ENCODE data around the gene CAMK2N1. TPM values are rescaled to one million over a fixed set of nuclear protein-coding genes. Genes with fewer than 3 reads are reported as not detected.
A peak's percentile ranks its signal among the peaks of the same experiment; 100 is the strongest.

CAMK2N1 gene
- total and polyA plus RNA-seq, 2 of the 13 experiments (the other 11 are each of a cell fraction or from before 2014, with no cell fraction given), result 38.0 to 38.6 TPM

DNA sequence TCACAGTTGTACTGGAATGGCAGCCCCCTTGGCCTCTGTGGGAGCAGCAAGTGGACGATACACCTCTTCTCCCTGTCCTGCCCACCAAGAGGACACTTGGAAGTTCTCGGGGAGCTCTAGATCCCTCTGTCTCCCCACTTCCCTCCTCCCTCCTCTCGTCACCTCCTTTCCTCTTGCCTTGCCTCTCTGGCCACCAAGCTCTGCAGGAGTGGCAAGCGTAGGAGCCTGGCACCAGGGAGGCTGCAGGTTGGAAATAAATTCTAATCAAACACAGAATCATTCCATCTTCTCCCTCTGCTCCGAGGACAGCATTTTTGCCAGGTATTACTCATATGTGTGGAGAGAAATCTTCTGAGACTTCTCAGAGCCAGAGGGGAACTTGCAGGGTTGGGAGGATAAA lies 20.8 kb downstream of the CAMK2N1 start:
- ChIA-PET POLR2A (interaction anchor here (1.6 to 2.1 kb wide), 2 partner anchors 11 to 16 kb away, joined by 4 to 6 read pairs; no protein-coding TSS in a partner anchor), CTCF (ENCODE audit: low intra/inter-chr PET ratio, low total read pairs) (no interaction called here)
- Histone ChIP-seq H3K79me2 (ENCODE audit: insufficient read depth, low read length) (no peaks in the 10 kb centered on the region), H3K9ac (ENCODE audit: insufficient read depth, low read depth, low read length) (no peak overlapping the region), H4K20me1 (ENCODE audit: insufficient read depth, low read length) (no peaks in the 10 kb centered on the region), H3K27me3 (ENCODE audit: control insufficient read depth in 1 of 2, insufficient read depth in 2 of 2, low read length in 2 of 2) (peaks cover 2 to 18% of the 10 kb centered on the region in 2 experiments; a peak in 3 of 5 replicates), H3K27ac (ENCODE audit: extremely low read length, insufficient read depth, low read length) (no peak overlapping the region), H2AFZ (ENCODE audit: low read length) (no peak overlapping the region), H3K4me1 (ENCODE audit: insufficient read depth, low read length) (no peaks in the 10 kb centered on the region), H3K36me3 (replicated peaks in 1 of 2; ENCODE audit: control insufficient read depth in 1 of 2, insufficient read depth in 2 of 2, low read length in 2 of 2) (no peaks in the 10 kb centered on the region), H3K4me3 (replicated peaks in 1 of 3; ENCODE audit: insufficient read depth in 1 of 3, low read depth in 2 of 3, low read length in 3 of 3) (no peak overlapping the region), H3K4me2 (ENCODE audit: low read depth, low read length) (no peak overlapping the region), H3K9me3 (ENCODE audit: low read length) (no peaks in the 10 kb centered on the region)
- WGBS (ENCODE audit: low lambda C conversion rate), result 21% methylated on average over 5 of the region's 5 CpGs
- no peak for DNase-seq (ENCODE audit: low spot score)
- no peak for FAIRE-seq
- no TSS peak for BruUV-seq (replicated peaks)
- no peak for TF ChIP-seq JUND (CRISPR knock-in tag; IDR thresholded peaks at IDR 0.05)
- no peak for TF ChIP-seq LCORL (IDR thresholded peaks at IDR 0.05)
- no peak for TF ChIP-seq LCORL (CRISPR knock-in tag; IDR thresholded peaks at IDR 0.05)
- intact Hi-C loops (cut with micrococcal nuclease; ENCODE audit: unreplicated experiment), result no loop called here
- ATAC-seq, result no peak
- in situ Hi-C loops (cut with HindIII; ENCODE audit: extremely low pct_ligation_motif_present, low pct_unique_long_range_greater_than_20kb), result no loop called here

DNA sequence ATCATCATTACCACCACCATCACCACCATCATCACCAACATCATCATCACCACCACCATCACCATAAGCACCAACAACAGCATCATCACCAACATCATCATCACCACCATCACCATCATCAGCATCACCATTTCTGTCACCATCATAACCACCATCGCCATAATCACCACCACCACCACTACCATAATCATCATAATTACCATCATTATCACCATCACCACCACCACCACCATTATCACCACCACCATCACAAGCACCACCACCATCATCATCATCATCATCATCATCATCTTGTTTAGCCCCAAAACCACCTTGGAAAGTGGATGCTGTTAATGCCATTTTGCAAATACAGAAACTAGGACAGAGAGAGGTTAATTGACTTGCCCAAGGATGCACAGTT lies 22.5 kb downstream of the CAMK2N1 start:
- no peak for FAIRE-seq

More for the DNA sequence above, 22.5 kb downstream of the CAMK2N1 start:
- intact Hi-C loops (cut with micrococcal nuclease; ENCODE audit: unreplicated experiment), result no loop called here
- H3K27me3 ChIP-seq (ENCODE audit: control insufficient read depth in 1 of 2, insufficient read depth in 2 of 2, low read length in 2 of 2), result peaks cover 2 to 18% of the 10 kb centered on the region in 2 experiments; a peak in 2 of 5 replicates
- TF ChIP-seq ZNF282 (IDR thresholded peaks at IDR 0.05; ENCODE audit: partially characterized antibody), result no peak
- peak; percentile 90 for TF ChIP-seq CREB1 (IDR thresholded peaks at IDR 0.05)
- no peak for TF ChIP-seq CREB1 (CRISPR knock-in tag; IDR thresholded peaks at IDR 0.05)
- H3K79me2 ChIP-seq (ENCODE audit: insufficient read depth, low read length), result no peaks in the 10 kb centered on the region
- no peaks in the 10 kb centered on the region for H3K4me1 ChIP-seq (ENCODE audit: insufficient read depth, low read length)
- H2AFZ ChIP-seq (ENCODE audit: low read length), result no peak overlapping the region
- H4K20me1 ChIP-seq (ENCODE audit: insufficient read depth, low read length), result no peaks in the 10 kb centered on the region
- H3K9me3 ChIP-seq (ENCODE audit: low read length), result no peaks in the 10 kb centered on the region
- no peak overlapping the region for H3K9ac ChIP-seq (ENCODE audit: insufficient read depth, low read depth, low read length)
- no peaks in the 10 kb centered on the region for H3K36me3 ChIP-seq (replicated peaks in 1 of 2; ENCODE audit: control insufficient read depth in 1 of 2, insufficient read depth in 2 of 2, low read length in 2 of 2)
- CTCF ChIA-PET (ENCODE audit: low intra/inter-chr PET ratio, low total read pairs), result no interaction called here
- no peak overlapping the region for H3K4me3 ChIP-seq (replicated peaks in 1 of 3; ENCODE audit: insufficient read depth in 1 of 3, low read depth in 2 of 3, low read length in 3 of 3)
- H3K4me2 ChIP-seq (ENCODE audit: low read depth, low read length), result no peak overlapping the region
- in situ Hi-C loops (cut with HindIII; ENCODE audit: extremely low pct_ligation_motif_present, low pct_unique_long_range_greater_than_20kb), result no loop called here
- ATAC-seq (no peak), DNase-seq (ENCODE audit: low spot score) (no peak)
- WGBS (ENCODE audit: low lambda C conversion rate), result 34% methylated on average over 1 of the region's 1 CpG
- no TSS peak for BruUV-seq (replicated peaks)
- no peak overlapping the region for H3K27ac ChIP-seq (ENCODE audit: extremely low read length, insufficient read depth, low read length)
- POLR2A ChIA-PET, result interaction anchor here (1.1 kb wide), 1 partner anchor 20 kb away, joined by 3 read pairs; no protein-coding TSS in a partner anchor
